Measurements from ENCODE around the gene KASH5.
A peak's percentile ranks its signal among the peaks of the same experiment; 100 is the strongest.

The KASH5 gene

DNA sequence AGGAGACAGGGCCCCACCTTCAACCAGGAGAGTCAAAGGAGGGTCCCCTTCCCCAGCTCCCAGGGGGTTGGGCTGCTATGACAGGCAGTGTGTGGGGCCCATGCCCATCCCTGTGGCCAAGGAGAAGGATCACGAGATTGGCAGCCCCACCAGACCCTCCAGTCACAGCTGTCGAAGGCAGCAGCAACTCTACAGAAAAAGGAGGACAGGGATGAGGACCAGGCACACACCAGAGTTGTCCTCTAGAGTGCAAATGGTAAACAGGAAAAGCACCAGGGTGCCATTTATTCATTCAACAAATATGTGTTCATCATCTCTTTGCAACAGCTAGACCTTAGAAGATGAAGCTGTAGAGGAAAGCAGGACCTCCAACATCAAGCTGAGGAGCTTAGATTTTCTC, 31.1 kb downstream of the KASH5 start:
- no peak overlapping the region for H3K27ac ChIP-seq (replicated peaks)
- TF ChIP-seq, protein P1, sequence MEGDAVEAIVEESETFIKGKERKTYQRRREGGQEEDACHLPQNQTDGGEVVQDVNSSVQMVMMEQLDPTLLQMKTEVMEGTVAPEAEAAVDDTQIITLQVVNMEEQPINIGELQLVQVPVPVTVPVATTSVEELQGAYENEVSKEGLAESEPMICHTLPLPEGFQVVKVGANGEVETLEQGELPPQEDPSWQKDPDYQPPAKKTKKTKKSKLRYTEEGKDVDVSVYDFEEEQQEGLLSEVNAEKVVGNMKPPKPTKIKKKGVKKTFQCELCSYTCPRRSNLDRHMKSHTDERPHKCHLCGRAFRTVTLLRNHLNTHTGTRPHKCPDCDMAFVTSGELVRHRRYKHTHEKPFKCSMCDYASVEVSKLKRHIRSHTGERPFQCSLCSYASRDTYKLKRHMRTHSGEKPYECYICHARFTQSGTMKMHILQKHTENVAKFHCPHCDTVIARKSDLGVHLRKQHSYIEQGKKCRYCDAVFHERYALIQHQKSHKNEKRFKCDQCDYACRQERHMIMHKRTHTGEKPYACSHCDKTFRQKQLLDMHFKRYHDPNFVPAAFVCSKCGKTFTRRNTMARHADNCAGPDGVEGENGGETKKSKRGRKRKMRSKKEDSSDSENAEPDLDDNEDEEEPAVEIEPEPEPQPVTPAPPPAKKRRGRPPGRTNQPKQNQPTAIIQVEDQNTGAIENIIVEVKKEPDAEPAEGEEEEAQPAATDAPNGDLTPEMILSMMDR (IDR thresholded peaks at IDR 0.05; ENCODE audit: insufficient read depth, low read length): no peak
- TF ChIP-seq, protein P2, sequence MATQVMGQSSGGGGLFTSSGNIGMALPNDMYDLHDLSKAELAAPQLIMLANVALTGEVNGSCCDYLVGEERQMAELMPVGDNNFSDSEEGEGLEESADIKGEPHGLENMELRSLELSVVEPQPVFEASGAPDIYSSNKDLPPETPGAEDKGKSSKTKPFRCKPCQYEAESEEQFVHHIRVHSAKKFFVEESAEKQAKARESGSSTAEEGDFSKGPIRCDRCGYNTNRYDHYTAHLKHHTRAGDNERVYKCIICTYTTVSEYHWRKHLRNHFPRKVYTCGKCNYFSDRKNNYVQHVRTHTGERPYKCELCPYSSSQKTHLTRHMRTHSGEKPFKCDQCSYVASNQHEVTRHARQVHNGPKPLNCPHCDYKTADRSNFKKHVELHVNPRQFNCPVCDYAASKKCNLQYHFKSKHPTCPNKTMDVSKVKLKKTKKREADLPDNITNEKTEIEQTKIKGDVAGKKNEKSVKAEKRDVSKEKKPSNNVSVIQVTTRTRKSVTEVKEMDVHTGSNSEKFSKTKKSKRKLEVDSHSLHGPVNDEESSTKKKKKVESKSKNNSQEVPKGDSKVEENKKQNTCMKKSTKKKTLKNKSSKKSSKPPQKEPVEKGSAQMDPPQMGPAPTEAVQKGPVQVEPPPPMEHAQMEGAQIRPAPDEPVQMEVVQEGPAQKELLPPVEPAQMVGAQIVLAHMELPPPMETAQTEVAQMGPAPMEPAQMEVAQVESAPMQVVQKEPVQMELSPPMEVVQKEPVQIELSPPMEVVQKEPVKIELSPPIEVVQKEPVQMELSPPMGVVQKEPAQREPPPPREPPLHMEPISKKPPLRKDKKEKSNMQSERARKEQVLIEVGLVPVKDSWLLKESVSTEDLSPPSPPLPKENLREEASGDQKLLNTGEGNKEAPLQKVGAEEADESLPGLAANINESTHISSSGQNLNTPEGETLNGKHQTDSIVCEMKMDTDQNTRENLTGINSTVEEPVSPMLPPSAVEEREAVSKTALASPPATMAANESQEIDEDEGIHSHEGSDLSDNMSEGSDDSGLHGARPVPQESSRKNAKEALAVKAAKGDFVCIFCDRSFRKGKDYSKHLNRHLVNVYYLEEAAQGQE (IDR thresholded peaks at IDR 0.05; ENCODE audit: insufficient replicate concordance, low read depth): no peak
- TF ChIP-seq SPI1 (IDR thresholded peaks at IDR 0.05; ENCODE audit: borderline replicate concordance, low read depth) (no peak), POLR2AphosphoS5 (IDR thresholded peaks at IDR 0.05; ENCODE audit: low read depth) (no peak), GABPA (IDR thresholded peaks at IDR 0.05; ENCODE audit: low read depth) (no peak)
- no peak overlapping the region for H3K4me3 ChIP-seq (replicated peaks; ENCODE audit: insufficient read depth, low read length)
- DNase-seq (ENCODE audit: low read depth in 1 of 2, low spot score in 1 of 2): no peak
- H3K27me3 ChIP-seq (ENCODE audit: insufficient read depth, poor library complexity, severe bottlenecking): peaks cover 40% of the 10 kb centered on the region

DNA sequence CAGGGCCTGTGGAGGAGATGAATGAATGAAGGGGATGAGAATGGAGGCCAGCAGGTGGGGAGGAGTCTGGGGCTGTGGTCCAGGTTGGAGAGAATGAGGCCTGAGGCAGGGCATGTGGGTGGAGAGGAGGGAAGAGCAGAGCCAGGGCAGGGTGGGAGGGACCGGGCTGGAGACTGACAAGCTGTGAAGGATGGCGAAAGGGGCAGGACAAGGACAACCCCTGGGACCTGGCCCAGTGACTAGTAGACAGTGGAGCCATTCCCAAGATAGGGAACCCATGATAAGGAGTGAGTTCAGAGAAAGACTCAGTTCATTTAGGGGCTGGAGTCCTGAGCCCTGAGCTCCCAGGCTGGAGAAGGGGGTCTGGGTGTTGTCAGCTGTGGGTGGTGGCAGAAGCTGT, 32.2 kb downstream of the KASH5 start:
- no peak overlapping the region for H3K27ac ChIP-seq (replicated peaks)
- TF ChIP-seq, protein P2 (IDR thresholded peaks at IDR 0.05; ENCODE audit: insufficient replicate concordance, low read depth): no peak
- TF ChIP-seq POLR2AphosphoS5 (IDR thresholded peaks at IDR 0.05; ENCODE audit: low read depth) (no peak), SPI1 (IDR thresholded peaks at IDR 0.05; ENCODE audit: borderline replicate concordance, low read depth) (no peak), GABPA (IDR thresholded peaks at IDR 0.05; ENCODE audit: low read depth) (no peak)
- TF ChIP-seq, protein P1 (IDR thresholded peaks at IDR 0.05; ENCODE audit: insufficient read depth, low read length): no peak
- H3K27me3 ChIP-seq (ENCODE audit: insufficient read depth, poor library complexity, severe bottlenecking): peaks cover 48% of the 10 kb centered on the region
- no peak overlapping the region for H3K4me3 ChIP-seq (replicated peaks; ENCODE audit: insufficient read depth, low read length)
- no peak for DNase-seq (ENCODE audit: low read depth in 1 of 2, low spot score in 1 of 2)

DNA sequence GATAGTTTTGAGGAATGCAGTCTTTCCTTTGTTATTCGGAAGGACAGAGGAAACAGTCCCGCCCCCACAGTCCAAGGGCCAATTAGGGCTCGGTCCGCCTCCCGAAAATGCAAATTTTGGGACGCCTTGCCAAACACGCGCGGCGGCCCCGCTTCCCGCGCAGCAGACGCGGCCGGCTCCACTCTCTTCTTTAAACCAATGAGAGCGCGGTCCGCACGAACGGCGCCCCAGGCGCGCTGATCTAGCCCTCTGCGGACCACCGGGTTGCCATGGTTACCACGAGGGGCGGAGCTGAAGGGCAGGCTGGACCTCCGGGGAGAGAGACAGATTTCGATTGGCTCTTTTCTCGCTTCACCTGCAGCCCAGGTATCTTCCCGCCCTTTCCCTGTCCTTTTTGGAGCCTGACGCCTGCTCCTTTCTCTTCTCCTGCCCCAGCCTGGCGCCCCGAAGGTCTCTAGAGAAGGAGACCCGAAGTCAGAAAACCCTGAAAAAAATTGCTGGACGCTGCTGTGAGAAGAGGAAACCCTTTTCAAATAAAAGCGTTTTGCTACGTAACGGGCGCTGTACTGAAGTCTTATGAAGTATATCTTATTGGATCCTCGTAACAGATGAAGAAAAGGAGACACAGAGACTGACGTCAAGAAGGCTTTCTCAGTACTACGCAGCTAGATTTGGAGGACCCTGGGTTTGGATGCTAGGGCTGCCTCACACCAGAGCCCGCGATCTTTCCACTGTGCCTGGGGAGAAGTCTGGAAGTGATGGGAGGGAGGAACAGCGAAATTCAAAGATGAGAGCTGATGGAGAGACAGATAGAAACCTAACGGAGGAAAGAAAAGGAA, 33.2 kb downstream of the KASH5 start:
- H3K4me3 ChIP-seq (replicated peaks; ENCODE audit: insufficient read depth, low read length): no peak overlapping the region
- peak in 1 of 2 experiments; percentile 52 for DNase-seq (ENCODE audit: low read depth in 1 of 2, low spot score in 1 of 2)

More for the DNA sequence above, 33.2 kb downstream of the KASH5 start:
- no peak overlapping the region for H3K27ac ChIP-seq (replicated peaks)
- TF ChIP-seq GABPA (IDR thresholded peaks at IDR 0.05; ENCODE audit: low read depth) (no peak), POLR2AphosphoS5 (IDR thresholded peaks at IDR 0.05; ENCODE audit: low read depth) (no peak), SPI1 (IDR thresholded peaks at IDR 0.05; ENCODE audit: borderline replicate concordance, low read depth) (no peak)
- TF ChIP-seq, protein P1 (IDR thresholded peaks at IDR 0.05; ENCODE audit: insufficient read depth, low read length): no peak
- peaks cover 59% of the 10 kb centered on the region for H3K27me3 ChIP-seq (ENCODE audit: insufficient read depth, poor library complexity, severe bottlenecking)
